ENCODE measurements around the gene HS3ST3A1. TPM values are rescaled to one million over a fixed set of nuclear protein-coding genes. Genes with fewer than 3 reads are reported as not detected.

Gene HS3ST3A1
- total RNA-seq: 1 to 10 TPM in 2 of 5 donors, not detected in 3; 1.0 to 2.4 TPM
- 1.6 TPM for total RNA-seq (2013)
- 0 to 0.11 (median 0) reads per million in 29 experiments for total RNA-seq

DNA sequence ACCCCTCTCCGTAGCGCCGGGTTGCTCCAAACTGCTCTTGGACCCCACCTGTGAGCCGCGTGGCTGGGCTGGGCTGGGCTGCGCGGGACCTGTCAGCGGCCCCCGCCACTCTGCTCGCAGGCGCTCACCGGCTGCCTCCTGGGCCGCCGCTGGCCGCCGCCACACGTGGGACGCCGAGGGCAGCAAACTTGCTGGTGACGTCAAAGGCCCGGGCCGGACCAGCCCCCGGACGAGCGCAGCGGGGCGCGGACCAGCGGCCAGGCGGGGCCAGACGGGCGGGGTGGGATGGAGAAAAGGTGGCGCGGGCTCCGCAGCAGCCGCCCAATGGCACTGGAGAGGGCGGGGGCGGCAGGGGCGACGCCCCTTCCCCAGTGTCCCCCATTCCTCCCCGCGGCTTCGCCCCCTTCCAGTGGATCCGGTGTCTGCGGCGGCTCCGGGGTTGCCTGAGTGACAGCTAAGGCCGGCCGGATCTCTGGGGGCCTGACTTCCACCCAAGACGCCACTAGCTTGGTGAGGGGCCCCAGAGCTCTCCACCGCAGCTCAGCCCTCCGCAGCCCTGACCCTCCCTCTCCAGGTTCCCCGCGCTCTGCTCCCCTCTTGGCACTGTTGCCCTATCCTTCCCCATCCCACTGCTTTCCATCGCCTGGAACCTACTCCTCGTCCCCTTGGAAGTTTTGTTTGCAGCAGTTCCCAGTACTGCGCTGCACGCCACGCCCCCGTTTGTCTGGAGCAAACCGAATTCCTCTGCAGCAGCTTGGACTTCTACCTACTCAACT is at the start of gene HS3ST3A1:
TSS of gene HS3ST3A1 (minus strand) at position 154 of the 776 bp plus-strand sequence. CDS start 800 bp downstream, outside the sequence.
- no peak within 1 kb of the TSS for H3K27ac Mint-ChIP-seq
- peak in 1 of 35 experiments; percentile 2 for DNase-seq
- Histone ChIP-seq H3K4me1 (ENCODE audit: control insufficient read depth in 1 of 2, extremely low read depth in 1 of 2, insufficient read depth in 2 of 2, low read length in 2 of 2) (peaks cover 0 to 14% of the 10 kb centered on the region in 2 experiments), H3K4me3 (ENCODE audit: control insufficient read depth in 1 of 2, extremely low read depth in 1 of 2, low read length in 1 of 2) (no peak within 1 kb of the TSS), H3K36me3 (ENCODE audit: control insufficient read depth in 2 of 2, extremely low read depth in 1 of 2, insufficient read depth in 1 of 2, low read length in 1 of 2) (no peaks in the 10 kb centered on the region), H3K9me3 (no peaks in the 10 kb centered on the region), H3K27me3 (replicated peaks in 1 of 2; ENCODE audit: control insufficient read depth in 2 of 2, extremely low read depth in 1 of 2, insufficient read depth in 2 of 2, low read length in 1 of 2) (peaks cover 10 to 33% of the 10 kb centered on the region in 2 experiments), H3K27ac (ENCODE audit: low read length) (no peak within 1 kb of the TSS)
- H3K4me3 Mint-ChIP-seq: peak within 1 kb of the TSS; percentile 14 to 75 (median 72)
- no peaks in the 10 kb centered on the region for H3K36me3 Mint-ChIP-seq
- peaks cover 11 to 14% (median 12%) of the 10 kb centered on the region in 3 donors for H3K4me1 Mint-ChIP-seq
- no peak for ATAC-seq (replicated peaks in 1 of 4)
- peaks cover 55 to 59% of the 10 kb centered on the region in 2 donors for H3K27me3 Mint-ChIP-seq
- H3K9me3 Mint-ChIP-seq: no peaks in the 10 kb centered on the region
- POLR2A ChIA-PET: interaction anchor here in 1 of 2 donors (0.7 kb wide), 1 partner anchor 683 kb away, joined by 6 read pairs; no protein-coding TSS in a partner anchor
- CTCF ChIA-PET: interaction anchor here (0.7 to 1.2 kb wide), 2 partner anchors 700 to 1584 kb away, joined by 3 to 4 read pairs; no protein-coding TSS in a partner anchor
- 2% methylated on average over 53 of the region's 61 CpGs for WGBS (ENCODE audit: insufficient coverage)

DNA sequence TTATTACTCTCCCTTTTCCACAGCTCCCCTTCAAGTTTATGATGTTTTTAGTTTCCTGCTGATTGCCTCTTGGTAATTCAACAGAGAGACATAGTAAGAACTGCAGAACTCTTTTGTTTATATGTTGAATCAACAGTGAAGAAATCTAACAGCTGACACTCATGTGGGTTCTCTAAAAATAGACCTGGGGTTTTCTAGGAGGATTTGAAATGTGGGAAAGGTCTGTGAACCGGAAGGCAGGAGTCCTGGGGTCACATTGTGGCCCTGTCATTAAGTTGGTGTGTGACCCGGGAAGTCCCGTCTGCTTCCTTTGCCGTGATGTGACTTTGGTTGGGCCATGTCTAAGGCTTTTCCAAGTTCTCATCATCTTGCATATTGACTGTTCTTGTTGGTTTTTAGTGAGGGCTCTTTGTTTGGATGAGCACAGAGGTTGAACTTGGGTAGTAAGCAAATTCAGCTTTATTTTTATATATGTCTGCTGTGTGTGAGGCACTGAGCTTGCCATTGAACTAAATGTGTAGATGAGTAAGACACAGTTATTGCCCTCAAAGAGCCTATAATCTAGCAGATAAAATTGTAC is 48.5 kb upstream of the HS3ST3A1 start:
- Histone ChIP-seq H3K9me3 (no peaks in the 10 kb centered on the region), H3K36me3 (ENCODE audit: control insufficient read depth in 2 of 2, extremely low read depth in 1 of 2, insufficient read depth in 1 of 2, low read length in 1 of 2) (no peaks in the 10 kb centered on the region), H3K4me3 (ENCODE audit: control insufficient read depth in 1 of 2, extremely low read depth in 1 of 2, low read length in 1 of 2) (no peak overlapping the region), H3K4me1 (ENCODE audit: control insufficient read depth in 1 of 2, extremely low read depth in 1 of 2, insufficient read depth in 2 of 2, low read length in 2 of 2) (no peaks in the 10 kb centered on the region), H3K27me3 (replicated peaks in 1 of 2; ENCODE audit: control insufficient read depth in 2 of 2, extremely low read depth in 1 of 2, insufficient read depth in 2 of 2, low read length in 1 of 2) (peaks cover 0 to 3% of the 10 kb centered on the region in 2 experiments), H3K27ac (ENCODE audit: low read length) (no peak overlapping the region)
- no peak overlapping the region for H3K27ac Mint-ChIP-seq
- H3K4me3 Mint-ChIP-seq: no peak overlapping the region
- WGBS (ENCODE audit: insufficient coverage): no CpG with 5 or more reads among the region's 4 CpGs
- CTCF ChIA-PET: interaction anchor here in 1 of 2 donors (0.6 kb wide), 1 partner anchor 135 kb away, joined by 3 read pairs; no protein-coding TSS in a partner anchor
- DNase-seq: no peak
- no peak for ATAC-seq (replicated peaks in 1 of 4)
- H3K27me3 Mint-ChIP-seq: peaks cover 2 to 10% of the 10 kb centered on the region in 2 donors
- H3K4me1 Mint-ChIP-seq: no peaks in the 10 kb centered on the region
- POLR2A ChIA-PET: no interaction called here
- H3K9me3 Mint-ChIP-seq: no peaks in the 10 kb centered on the region
- no peaks in the 10 kb centered on the region for H3K36me3 Mint-ChIP-seq

DNA sequence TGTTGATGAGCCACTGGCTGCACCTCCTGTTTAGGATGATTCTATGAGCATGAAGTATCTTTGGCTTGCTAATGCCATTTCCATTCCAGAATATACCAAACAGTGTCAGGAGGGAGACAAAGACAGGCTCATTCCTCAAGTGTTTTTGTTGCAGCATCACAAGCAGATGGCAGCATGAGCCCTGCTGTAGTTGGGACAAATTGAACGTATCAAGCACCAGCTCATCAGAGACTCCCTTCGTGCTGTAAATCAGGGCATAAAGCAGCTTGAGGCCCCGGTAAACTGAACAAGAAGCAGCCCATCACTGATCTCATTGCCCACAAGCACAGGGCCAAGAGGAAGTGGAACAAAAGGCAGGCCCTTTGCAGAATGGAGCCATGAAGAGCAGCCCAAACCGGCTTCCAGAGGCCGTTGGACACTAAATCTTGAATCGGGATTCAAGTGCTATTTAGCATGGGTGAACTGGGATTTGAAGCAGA is 45.9 kb upstream of the HS3ST3A1 start:
- H3K36me3 Mint-ChIP-seq: no peaks in the 10 kb centered on the region
- Histone ChIP-seq H3K4me1 (ENCODE audit: control insufficient read depth in 1 of 2, extremely low read depth in 1 of 2, insufficient read depth in 2 of 2, low read length in 2 of 2) (no peaks in the 10 kb centered on the region), H3K9me3 (no peaks in the 10 kb centered on the region), H3K4me3 (ENCODE audit: control insufficient read depth in 1 of 2, extremely low read depth in 1 of 2, low read length in 1 of 2) (no peak overlapping the region), H3K27me3 (replicated peaks in 1 of 2; ENCODE audit: control insufficient read depth in 2 of 2, extremely low read depth in 1 of 2, insufficient read depth in 2 of 2, low read length in 1 of 2) (no peaks in the 10 kb centered on the region), H3K27ac (ENCODE audit: low read length) (no peak overlapping the region), H3K36me3 (ENCODE audit: control insufficient read depth in 2 of 2, extremely low read depth in 1 of 2, insufficient read depth in 1 of 2, low read length in 1 of 2) (no peaks in the 10 kb centered on the region)
- POLR2A ChIA-PET: no interaction called here
- peak in 1 of 35 experiments; percentile 3 for DNase-seq
- H3K27ac Mint-ChIP-seq: no peak overlapping the region
- no peaks in the 10 kb centered on the region for H3K4me1 Mint-ChIP-seq
- peaks cover 4 to 5% of the 10 kb centered on the region in 2 donors for H3K27me3 Mint-ChIP-seq
- H3K9me3 Mint-ChIP-seq: no peaks in the 10 kb centered on the region
- ATAC-seq (replicated peaks in 1 of 4): no peak
- WGBS (ENCODE audit: insufficient coverage): 66% methylated on average over 4 of the region's 6 CpGs
- no peak overlapping the region for H3K4me3 Mint-ChIP-seq
- CTCF ChIA-PET: interaction anchor here in 1 of 2 donors (0.6 to 0.9 kb wide), 2 partner anchors 31 to 1138 kb away, joined by 3 to 5 read pairs; no protein-coding TSS in a partner anchor

DNA sequence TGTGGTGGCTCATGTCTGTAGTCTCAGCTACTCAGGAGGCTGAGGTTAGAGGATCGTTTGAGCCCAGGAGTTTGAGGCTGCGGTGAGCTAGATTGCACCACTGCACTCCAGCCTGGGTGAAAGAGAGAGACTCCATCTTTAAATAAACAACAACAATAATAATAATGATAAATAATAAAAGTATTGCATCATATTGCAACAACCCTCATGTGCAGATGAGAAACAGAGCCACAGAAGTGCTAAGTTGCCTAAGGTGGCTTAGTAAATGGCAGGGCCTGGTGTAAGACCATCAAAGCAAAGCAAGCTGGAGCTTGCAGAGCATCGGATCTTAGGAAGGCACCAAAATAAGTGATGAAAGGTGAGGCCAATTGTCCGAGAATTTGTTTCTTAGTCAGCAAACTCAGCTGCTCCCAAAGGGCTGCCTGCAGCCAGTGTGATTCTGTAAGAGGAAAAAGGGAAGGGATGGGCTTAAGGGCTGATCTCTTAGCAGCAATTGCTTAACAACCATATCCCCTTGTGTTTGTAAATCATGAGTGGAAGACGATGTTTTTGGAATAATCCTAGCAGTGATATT is 45.3 kb upstream of the HS3ST3A1 start:
- Histone ChIP-seq H3K27ac (ENCODE audit: low read length) (no peak overlapping the region), H3K4me3 (ENCODE audit: control insufficient read depth in 1 of 2, extremely low read depth in 1 of 2, low read length in 1 of 2) (no peak overlapping the region), H3K36me3 (ENCODE audit: control insufficient read depth in 2 of 2, extremely low read depth in 1 of 2, insufficient read depth in 1 of 2, low read length in 1 of 2) (no peaks in the 10 kb centered on the region), H3K4me1 (ENCODE audit: control insufficient read depth in 1 of 2, extremely low read depth in 1 of 2, insufficient read depth in 2 of 2, low read length in 2 of 2) (no peaks in the 10 kb centered on the region), H3K27me3 (replicated peaks in 1 of 2; ENCODE audit: control insufficient read depth in 2 of 2, extremely low read depth in 1 of 2, insufficient read depth in 2 of 2, low read length in 1 of 2) (no peaks in the 10 kb centered on the region), H3K9me3 (no peaks in the 10 kb centered on the region)
- ATAC-seq (replicated peaks in 1 of 4): no peak
- POLR2A ChIA-PET: no interaction called here
- no peaks in the 10 kb centered on the region for H3K36me3 Mint-ChIP-seq
- no peak for DNase-seq
- no peak overlapping the region for H3K4me3 Mint-ChIP-seq
- peaks cover 4 to 5% of the 10 kb centered on the region in 2 donors for H3K27me3 Mint-ChIP-seq
- H3K9me3 Mint-ChIP-seq: no peaks in the 10 kb centered on the region
- no peak overlapping the region for H3K27ac Mint-ChIP-seq
- CTCF ChIA-PET: interaction anchor here in 1 of 2 donors (0.6 to 0.9 kb wide), 2 partner anchors 30 to 1138 kb away, joined by 3 to 5 read pairs; no protein-coding TSS in a partner anchor
- no peaks in the 10 kb centered on the region for H3K4me1 Mint-ChIP-seq
- WGBS (ENCODE audit: insufficient coverage): 83% methylated on average over 1 of the region's 5 CpGs

DNA sequence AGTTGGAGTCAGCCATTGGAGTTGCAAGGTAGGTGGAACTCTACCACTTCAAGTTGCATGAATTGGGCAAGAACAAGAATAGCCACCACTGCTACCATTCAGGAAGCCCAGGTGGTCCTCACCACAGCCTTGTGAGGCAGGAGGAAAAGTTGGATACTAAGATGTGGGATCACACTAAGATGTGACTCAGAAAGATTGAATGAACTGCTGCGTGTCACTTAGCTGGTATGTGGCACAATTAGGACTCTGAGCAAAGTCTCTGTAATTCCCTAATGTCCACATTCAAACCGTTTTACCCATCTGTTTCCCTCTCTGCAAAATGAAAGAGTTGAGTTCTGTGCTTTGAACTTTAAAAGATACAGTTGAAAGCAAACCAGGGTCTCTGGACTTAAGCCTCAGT is 44.7 kb upstream of the HS3ST3A1 start:
- Histone ChIP-seq H3K4me3 (ENCODE audit: control insufficient read depth in 1 of 2, extremely low read depth in 1 of 2, low read length in 1 of 2) (no peak overlapping the region), H3K27ac (ENCODE audit: low read length) (no peak overlapping the region), H3K27me3 (replicated peaks in 1 of 2; ENCODE audit: control insufficient read depth in 2 of 2, extremely low read depth in 1 of 2, insufficient read depth in 2 of 2, low read length in 1 of 2) (no peaks in the 10 kb centered on the region), H3K36me3 (ENCODE audit: control insufficient read depth in 2 of 2, extremely low read depth in 1 of 2, insufficient read depth in 1 of 2, low read length in 1 of 2) (no peaks in the 10 kb centered on the region), H3K4me1 (ENCODE audit: control insufficient read depth in 1 of 2, extremely low read depth in 1 of 2, insufficient read depth in 2 of 2, low read length in 2 of 2) (no peaks in the 10 kb centered on the region), H3K9me3 (no peaks in the 10 kb centered on the region)
- H3K36me3 Mint-ChIP-seq: no peaks in the 10 kb centered on the region
- no peaks in the 10 kb centered on the region for H3K4me1 Mint-ChIP-seq
- CTCF ChIA-PET: no interaction called here
- H3K27ac Mint-ChIP-seq: no peak overlapping the region
- WGBS (ENCODE audit: insufficient coverage): no CpG with 5 or more reads among the region's 2 CpGs
- H3K4me3 Mint-ChIP-seq: no peak overlapping the region
- POLR2A ChIA-PET: no interaction called here
- no peaks in the 10 kb centered on the region for H3K9me3 Mint-ChIP-seq
- H3K27me3 Mint-ChIP-seq: peaks cover 3 to 9% of the 10 kb centered on the region in 2 donors
- ATAC-seq (replicated peaks in 1 of 4) (no peak), DNase-seq (no peak)

DNA sequence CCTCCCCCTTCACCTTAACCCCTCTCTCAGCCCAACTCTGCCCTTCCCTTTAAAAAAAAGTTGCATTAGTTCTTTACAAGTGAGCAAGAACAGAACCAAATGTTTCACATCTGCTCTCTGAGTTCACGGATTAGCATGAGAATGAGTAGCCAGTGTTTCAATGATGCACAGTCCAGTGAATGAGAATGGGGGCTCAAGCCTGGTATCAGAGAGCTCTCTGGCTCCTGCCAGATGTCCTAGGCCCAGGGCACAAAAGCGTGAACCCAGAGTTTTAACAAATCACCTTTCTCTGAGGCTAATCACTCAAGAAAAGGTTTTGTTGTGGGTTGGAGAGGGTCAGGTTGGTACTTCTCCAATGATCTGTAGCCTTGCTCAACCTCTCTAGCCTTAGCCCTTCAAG is 41.5 kb upstream of the HS3ST3A1 start:
- no peaks in the 10 kb centered on the region for H3K9me3 Mint-ChIP-seq
- H3K27me3 ChIP-seq (replicated peaks in 1 of 2; ENCODE audit: control insufficient read depth in 2 of 2, extremely low read depth in 1 of 2, insufficient read depth in 2 of 2, low read length in 1 of 2): no peaks in the 10 kb centered on the region
- H3K27ac ChIP-seq (ENCODE audit: low read length): no peak overlapping the region
- no peaks in the 10 kb centered on the region for H3K36me3 Mint-ChIP-seq
- no peaks in the 10 kb centered on the region for H3K36me3 ChIP-seq (ENCODE audit: control insufficient read depth in 2 of 2, extremely low read depth in 1 of 2, insufficient read depth in 1 of 2, low read length in 1 of 2)
- no peak overlapping the region for H3K4me3 ChIP-seq (ENCODE audit: control insufficient read depth in 1 of 2, extremely low read depth in 1 of 2, low read length in 1 of 2)
- ChIA-PET CTCF (no interaction called here), POLR2A (no interaction called here)
- no peak for ATAC-seq (replicated peaks in 1 of 4)
- no peaks in the 10 kb centered on the region for H3K4me1 Mint-ChIP-seq
- no peak overlapping the region for H3K4me3 Mint-ChIP-seq
- no peak overlapping the region for H3K27ac Mint-ChIP-seq
- no CpG with 5 or more reads among the region's 2 CpGs for WGBS (ENCODE audit: insufficient coverage)
- no peaks in the 10 kb centered on the region for H3K9me3 ChIP-seq
- H3K27me3 Mint-ChIP-seq: peaks cover 3 to 16% of the 10 kb centered on the region in 2 donors
- DNase-seq: no peak
- H3K4me1 ChIP-seq (ENCODE audit: control insufficient read depth in 1 of 2, extremely low read depth in 1 of 2, insufficient read depth in 2 of 2, low read length in 2 of 2): no peaks in the 10 kb centered on the region
